H1 (cell line): ENCODE data around the gene C14orf132. TPM values are rescaled to one million over a fixed set of nuclear protein-coding genes. Genes with fewer than 3 reads are reported as not detected.

Experiments
- CTCF ChIA-PET: fragments of 300-600 bp; sonication (Branson Sonifier 250); formaldehyde crosslinking; loops from one replicate; lab custom pipeline; 2021; ENCODE audit not compliant: partially characterized antibody; lab: Charles Lee
- POLR2A ChIA-PET: fragments of 300-600 bp; sonication (Branson Sonifier 250); formaldehyde crosslinking; loops from one replicate; lab custom pipeline; 2021; ENCODE audit warnings: inconsistent platforms; ENCODE audit not compliant: partially characterized antibody; lab: Charles Lee
- DNase-seq, 2 experiments: peaks; one replicate each; pipeline versions ENCODE4 v3.0.0 to v3.0.0-alpha.2; 2010 to 2022; ENCODE audit warnings: low spot score in 2 of 2, low read depth in 1 of 2, mixed read lengths in 1 of 2
- FAIRE-seq: peaks from 2 replicates; lab custom pipeline; 2011; peaks lifted over from hg19 to GRCh38; lab: Jason Lieb, UNC
- H2AFZ ChIP-seq: 2 replicates; pipeline ENCODE4 v1.8.1; 2012; ENCODE audit warnings: low read length, inconsistent platforms
- H2AK5ac ChIP-seq: 2 replicates; pipeline ENCODE4 v1.6.1; 2013; ENCODE audit warnings: low read depth, low read length
- H2BK120ac ChIP-seq: replicated peaks from 2 replicates; pipeline ENCODE3; 2013; ENCODE audit warnings: low read depth, low read length, inconsistent platforms
- H2BK12ac ChIP-seq: 2 replicates; pipeline ENCODE4 v1.6.1; 2013; ENCODE audit warnings: low read depth, low read length
- H2BK15ac ChIP-seq: 2 replicates; pipeline ENCODE4 v1.6.1; 2013; ENCODE audit warnings: low read length
- H2BK20ac ChIP-seq: 2 replicates; pipeline ENCODE4 v1.6.1; 2013; ENCODE audit warnings: low read length
- H2BK5ac ChIP-seq: 2 replicates; pipeline ENCODE4 v1.6.1; 2013; ENCODE audit warnings: low read depth, low read length
- H3K14ac ChIP-seq: 2 replicates; pipeline ENCODE4 v1.6.1; 2013; ENCODE audit warnings: inconsistent platforms; ENCODE audit not compliant: insufficient read length
- H3K18ac ChIP-seq: 2 replicates; pipeline ENCODE4 v1.6.1; 2013; ENCODE audit warnings: low read length; ENCODE audit errors: extremely low read depth
- H3K23ac ChIP-seq: 2 replicates; pipeline ENCODE4 v1.6.1; 2013; ENCODE audit warnings: inconsistent platforms; ENCODE audit not compliant: insufficient read length
- H3K23me2 ChIP-seq: 2 replicates; pipeline ENCODE4 v1.6.1; 2013; ENCODE audit warnings: low read depth, low read length
- H3K27ac ChIP-seq: 2 replicates; pipeline ENCODE4 v1.6.1; 2011; ENCODE audit warnings: low read depth, low read length, inconsistent platforms
- H3K27me3 ChIP-seq, 4 experiments: replicated peaks in 1 of 4; 1 replicate in 1 of 4; 2 replicates in 3 of 4; pipeline versions ENCODE4 v1.6.1 to v1.8.1; 2011 to 2013; ENCODE audit warnings: low read length in 3 of 4, mild to moderate bottlenecking in 3 of 4, inconsistent platforms in 2 of 4, mixed read lengths in 2 of 4, moderate library complexity in 1 of 4; ENCODE audit not compliant: control insufficient read depth in 3 of 4, insufficient read depth in 3 of 4; ENCODE audit errors: extremely low read depth in 1 of 4
- H3K36me3 ChIP-seq, 4 experiments: 2 replicates each; pipeline versions ENCODE4 v1.6.1 to v1.8.1; 2011 to 2013; ENCODE audit warnings: mild to moderate bottlenecking in 4 of 4, low read length in 3 of 4, moderate library complexity in 2 of 4, control low read depth in 1 of 4, inconsistent platforms in 1 of 4; ENCODE audit not compliant: insufficient read depth in 4 of 4, control insufficient read depth in 2 of 4
- H3K4ac ChIP-seq: replicated peaks from 2 replicates; pipeline ENCODE3; 2013; ENCODE audit warnings: low read length, low read depth, mixed read lengths, inconsistent platforms; ENCODE audit not compliant: insufficient read length
- H3K4me1 ChIP-seq, 4 experiments: replicated peaks in 1 of 4; 1 replicate in 1 of 4; 2 replicates in 3 of 4; pipeline versions ENCODE4 v1.6.1 to v1.8.1; 2011 to 2013; ENCODE audit warnings: low read length in 3 of 4, inconsistent platforms in 2 of 4, mixed read lengths in 1 of 4; ENCODE audit not compliant: insufficient read depth in 4 of 4, control insufficient read depth in 3 of 4
- H3K4me2 ChIP-seq, 2 experiments: 2 replicates each; pipeline versions ENCODE4 v1.6.1 to v1.8.1; 2011 to 2013; ENCODE audit warnings: low read depth in 2 of 2, low read length in 2 of 2, control low read depth in 1 of 2, inconsistent platforms in 1 of 2, mild to moderate bottlenecking in 1 of 2; ENCODE audit not compliant: insufficient read depth in 1 of 2
- H3K4me3 ChIP-seq, 4 experiments: fragments of 200-600, 300-600 bp in 1 of 4; sonication (generic), shearing (Covaris generic), sonication (Bioruptor Twin) in 1 of 4; 2 replicates each; pipeline versions ENCODE4 v1.5.1 to v1.8.1; 2011 to 2016; ENCODE audit warnings: low read length in 4 of 4, low read depth in 3 of 4, control low read depth in 2 of 4, inconsistent platforms in 2 of 4, mild to moderate bottlenecking in 2 of 4, mixed read lengths in 1 of 4, moderate library complexity in 1 of 4; ENCODE audit not compliant: insufficient read depth in 2 of 4; ENCODE audit errors: extremely low read depth in 1 of 4
- H3K56ac ChIP-seq: replicated peaks from 2 replicates; pipeline ENCODE3; 2013; ENCODE audit warnings: low read depth, mild to moderate bottlenecking, mixed read lengths, low read length, inconsistent platforms; ENCODE audit not compliant: insufficient read length
- H3K79me1 ChIP-seq: 2 replicates; pipeline ENCODE4 v1.6.1; 2013; ENCODE audit warnings: low read depth, low read length, control low read depth
- H3K79me2 ChIP-seq, 2 experiments: 2 replicates each; pipeline versions ENCODE4 v1.6.1 to v1.8.1; 2012 to 2013; ENCODE audit warnings: low read length in 2 of 2, mild to moderate bottlenecking in 2 of 2, inconsistent platforms in 1 of 2; ENCODE audit not compliant: insufficient read depth in 2 of 2, control insufficient read depth in 1 of 2
- H3K9ac ChIP-seq, 4 experiments: replicated peaks in 1 of 4; 1 replicate in 1 of 4; 2 replicates in 3 of 4; pipeline versions ENCODE4 v1.6.1 to v1.8.1; 2011 to 2013; ENCODE audit warnings: low read depth in 3 of 4, low read length in 3 of 4, control low read depth in 2 of 4, mild to moderate bottlenecking in 2 of 4, moderate library complexity in 2 of 4, inconsistent platforms in 1 of 4; ENCODE audit errors: extremely low read depth in 1 of 4
- H3K9me3 ChIP-seq, 2 experiments: 2 replicates each; pipeline versions ENCODE4 v1.6.1 to v1.8.1; 2012 to 2013; ENCODE audit warnings: mild to moderate bottlenecking in 2 of 2, moderate library complexity in 2 of 2, control low read depth in 1 of 2, inconsistent platforms in 1 of 2, low read depth in 1 of 2, low read length in 1 of 2, mixed read lengths in 1 of 2; ENCODE audit not compliant: insufficient read depth in 2 of 2
- H4K20me1 ChIP-seq, 2 experiments: replicated peaks in 1 of 2; 2 replicates each; pipeline versions ENCODE3 to v1.8.1; 2011 to 2013; ENCODE audit warnings: inconsistent platforms in 2 of 2, low read length in 2 of 2, mild to moderate bottlenecking in 1 of 2; ENCODE audit not compliant: insufficient read depth in 2 of 2, control insufficient read depth in 1 of 2
- H4K5ac ChIP-seq: 2 replicates; pipeline ENCODE4 v1.6.1; 2013; ENCODE audit warnings: low read length, low read depth, mixed read lengths, inconsistent platforms; ENCODE audit not compliant: insufficient read length
- H4K8ac ChIP-seq: 2 replicates; pipeline ENCODE4 v1.8.0; 2013; ENCODE audit warnings: mild to moderate bottlenecking, moderate library complexity, low read length, inconsistent platforms; ENCODE audit not compliant: insufficient read depth; ENCODE audit errors: extremely low read depth
- H4K91ac ChIP-seq: replicated peaks from 2 replicates; pipeline ENCODE3; 2013; ENCODE audit warnings: low read length, mixed read lengths, inconsistent platforms; ENCODE audit not compliant: insufficient read length
- BACH1 ChIP-seq: IDR thresholded peaks from 2 replicates; pipeline ENCODE4 v1.6.1; 2012; ENCODE audit warnings: low read length, improper control_type of control experiment
- CREB1 ChIP-seq: IDR thresholded peaks from 2 replicates; pipeline ENCODE4 v1.6.1; 2012; ENCODE audit warnings: inconsistent platforms
- NANOG ChIP-seq: IDR thresholded peaks from 2 replicates; pipeline ENCODE4 v1.6.1; 2011; ENCODE audit warnings: low read length, low read depth, mild to moderate bottlenecking, inconsistent platforms; ENCODE audit not compliant: insufficient read depth, poor library complexity, severe bottlenecking
- RFX5 ChIP-seq: IDR thresholded peaks from 2 replicates; pipeline ENCODE4 v1.6.1; 2011; ENCODE audit warnings: low read depth, low read length, improper control_type of control experiment, borderline replicate concordance
- SP1 ChIP-seq: IDR thresholded peaks from 2 replicates; pipeline ENCODE4 v1.6.1; 2011; ENCODE audit warnings: low read depth, low read length
- TCF12 ChIP-seq: IDR thresholded peaks from 2 replicates; pipeline ENCODE4 v1.6.1; 2011; ENCODE audit warnings: low read depth, mild to moderate bottlenecking, low read length
- WGBS, 2 experiments: shearing (Covaris generic) in 1 of 2; methylation state at CpG; one replicate each; pipeline versions ENCODE4 v1.1.6 to v1.1.7; 2013 to 2015; ENCODE audit warnings: low lambda C conversion rate in 2 of 2, mixed read lengths in 2 of 2, inconsistent platforms in 1 of 2, low coverage in 1 of 2, missing lambda C conversion rate in 1 of 2; ENCODE audit not compliant: insufficient replicate concordance in 2 of 2, insufficient coverage in 1 of 2, insufficient read length in 1 of 2; ENCODE audit errors: extremely low coverage in 1 of 2, missing lambda C conversion rate in 1 of 2; 5-methylcytosine and 5-hydroxymethylcytosine counted together
- polyA plus RNA-seq, 7 experiments: library from polyadenylated mRNA; depleted of rRNA in 3 of 7; stranded (reverse) in 5 of 7; unstranded in 2 of 7; fragments of >200 nt in 5 of 7; fragments of 200-250 nt in 2 of 7; gene quantifications; 1 replicate in 5 of 7; 2 replicates in 1 of 7; 4 replicates in 1 of 7; pipeline versions ENCODE4 v1.2.1 to v1.2.3, GENCODE V29; 2011 to 2013; ENCODE audit warnings: missing spikeins in 2 of 7, mixed read lengths in 2 of 7
- total RNA-seq: library from RNA; stranded (reverse); fragmentation: NEBNext Ultra II Directional; extraction: Animal tissue kit (Norgen Biotek cat#: 25700); gene quantifications from 2 replicates; pipeline ENCODE4 v1.2.1, GENCODE V29; 2021

C14orf132 gene
- total and polyA plus RNA-seq, 2 of the 8 experiments (the other 6 are each of a cell fraction or from before 2014, with no cell fraction given): 11.7 to 32.5 TPM

GRCh38 chr14:96090441-96091148 lies 51.4 kb downstream of the C14orf132 start:
- Histone ChIP-seq H3K4me2 (peak overlapping the region in 1 of 2 experiments; percentile 13; a peak in 1 of 4 replicates), H3K36me3 (peaks cover 0 to 15% (median 6%) of the 10 kb centered on the region in 4 experiments; a peak in 5 of 8 replicates), H3K56ac (no peak overlapping the region), H2BK120ac (no peak overlapping the region), H3K4ac (no peak overlapping the region), H3K27ac (no peak overlapping the region), H4K20me1 (peaks cover 0 to 1% of the 10 kb centered on the region in 2 experiments), H3K23me2 (no peaks in the 10 kb centered on the region; the same call in 1 of the 2 replicates), H3K79me2 (no peaks in the 10 kb centered on the region), H3K79me1 (no peaks in the 10 kb centered on the region), H2BK12ac (no peak overlapping the region), H3K27me3 (no peaks in the 10 kb centered on the region), H2BK15ac (no peak overlapping the region), H3K23ac (no peak overlapping the region), H2AK5ac (no peak overlapping the region), H3K9me3 (no peaks in the 10 kb centered on the region), H4K91ac (no peak overlapping the region), H2BK5ac (no peak overlapping the region), H3K4me1 (peaks cover 2 to 6% (median 6%) of the 10 kb centered on the region in 4 experiments; a peak in 5 of 7 replicates), H3K4me3 (no peak overlapping the region), H4K5ac (no peak overlapping the region), H2AFZ (no peak overlapping the region), H3K9ac (no peak overlapping the region), H4K8ac (no peak overlapping the region), H3K14ac (no peak overlapping the region), H2BK20ac (no peak overlapping the region), H3K18ac (no peak overlapping the region)
- WGBS, 2 experiments: 79% methylated on average over 12 of the region's 12 CpGs; no CpG with 5 or more reads in 1 of the 2 experiments
- DNase-seq (no peak), FAIRE-seq (no peak)
- POLR2A ChIA-PET: no interaction called here
- TF ChIP-seq TCF12 (no peak), RFX5 (no peak), BACH1 (no peak), NANOG (no peak), CREB1 (no peak), SP1 (no peak)
- CTCF ChIA-PET: interaction anchor here (0.6 to 5.3 kb wide), 14 partner anchors 7 to 534 kb away, joined by 3 to 31 read pairs (median 3); no protein-coding TSS in a partner anchor
